Globus pallidus (tissue), 1 donor: Measurements from ENCODE around the gene TEX11.
"Not testable (repeated sequence)": the region's sequence is repeated elsewhere in the genome, so short reads cannot be mapped to it uniquely, and the experiment has no call there.

Source experiments
- DNase-seq: peaks from one replicate; pipeline ENCODE4 v3.0.0-alpha.2; 2015; ENCODE audit warnings: low spot score

TEX11 gene

GRCh38 chrX:70755850-70756249 is 152.7 kb downstream of the TEX11 start:
- DNase-seq, result no peak

DNA sequence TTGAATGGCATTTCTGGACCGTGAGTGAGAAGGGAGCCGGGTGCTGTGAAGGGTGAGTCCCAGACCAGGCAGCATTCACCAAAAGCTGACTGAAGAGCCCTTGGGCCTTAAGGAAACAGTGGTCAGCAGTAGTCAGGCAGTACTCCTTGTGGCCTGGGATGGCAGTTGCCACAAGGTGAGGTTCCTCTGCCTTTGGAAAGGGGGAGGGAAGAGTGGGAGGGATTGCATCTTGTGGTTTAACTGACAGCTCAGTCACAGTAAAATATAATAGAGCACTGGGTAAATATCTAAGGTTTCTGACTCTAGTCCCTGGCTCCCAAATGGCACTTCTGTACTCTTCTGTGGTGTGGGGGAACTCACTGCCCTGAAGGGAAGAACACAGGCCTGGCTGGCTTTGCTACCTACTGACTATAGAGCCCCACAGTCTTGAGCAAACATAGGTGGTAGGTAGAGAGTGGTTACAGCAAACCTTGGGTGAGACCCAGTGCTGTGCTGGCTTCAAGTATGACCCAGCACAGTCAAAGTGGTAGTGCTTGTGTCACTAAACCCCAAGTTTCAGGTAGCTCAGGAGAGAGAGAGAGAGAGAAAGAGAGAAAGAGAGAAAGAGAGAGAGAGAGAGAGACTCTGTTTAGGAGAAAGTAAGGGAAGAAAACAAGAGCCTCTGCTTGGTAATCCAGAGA is 154.2 kb downstream of the TEX11 start:
- no peak for DNase-seq

DNA sequence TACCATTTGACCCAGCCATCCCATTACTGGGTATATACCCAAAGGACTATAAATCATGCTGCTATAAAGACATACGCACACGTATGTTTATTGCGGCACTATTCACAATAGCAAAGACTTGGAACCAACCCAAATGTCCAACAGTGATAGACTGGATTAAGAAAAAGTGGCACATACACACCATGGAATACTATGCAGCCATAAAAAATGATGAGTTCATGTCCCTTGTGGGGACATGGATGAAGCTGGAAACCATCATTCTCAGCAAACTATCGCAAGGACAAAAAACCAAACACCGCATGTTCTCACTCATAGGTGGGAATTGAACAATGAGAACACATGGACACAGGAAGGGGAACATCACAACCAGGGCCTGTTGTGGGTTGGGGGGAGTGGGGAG is 174.7 kb downstream of the TEX11 start:
- not testable (repeated sequence) for DNase-seq

DNA sequence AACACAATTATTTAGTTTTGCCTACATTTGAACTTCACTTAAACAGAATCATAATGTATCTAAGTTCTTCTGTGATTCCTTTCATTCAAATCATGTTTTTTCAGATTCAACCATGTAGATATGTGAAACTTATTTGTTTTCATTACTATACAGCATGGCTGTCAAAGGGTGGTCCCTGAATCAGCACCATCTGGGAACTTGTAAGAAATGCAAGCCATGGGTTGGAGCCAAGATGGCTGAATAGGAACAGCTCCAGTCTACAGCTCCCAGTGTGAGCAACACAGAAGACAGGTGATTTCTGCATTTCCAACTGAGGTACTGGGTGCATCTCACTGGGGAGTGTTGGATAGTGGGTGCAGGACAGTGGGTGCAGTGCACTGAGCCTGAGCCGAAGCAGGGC is 180.6 kb downstream of the TEX11 start:
- DNase-seq, result not testable (repeated sequence)

DNA sequence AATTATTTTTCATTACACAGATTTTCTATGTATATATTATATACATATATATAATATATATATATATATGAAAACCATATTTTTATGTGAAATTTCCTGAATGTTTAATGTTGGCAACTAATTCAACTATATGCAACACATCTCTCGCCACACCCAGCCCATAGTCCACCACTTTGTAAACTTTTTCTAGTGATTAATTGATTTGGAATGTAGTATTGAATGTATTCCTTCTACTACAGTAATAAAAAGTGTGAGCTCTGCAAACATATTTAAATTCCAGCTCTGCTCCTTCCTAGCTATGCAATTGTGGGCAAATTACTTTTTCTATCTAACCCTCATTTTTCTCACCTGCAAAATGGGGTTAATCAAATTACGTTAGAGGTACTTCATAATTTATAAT is 187.8 kb downstream of the TEX11 start:
- DNase-seq, result no peak

DNA sequence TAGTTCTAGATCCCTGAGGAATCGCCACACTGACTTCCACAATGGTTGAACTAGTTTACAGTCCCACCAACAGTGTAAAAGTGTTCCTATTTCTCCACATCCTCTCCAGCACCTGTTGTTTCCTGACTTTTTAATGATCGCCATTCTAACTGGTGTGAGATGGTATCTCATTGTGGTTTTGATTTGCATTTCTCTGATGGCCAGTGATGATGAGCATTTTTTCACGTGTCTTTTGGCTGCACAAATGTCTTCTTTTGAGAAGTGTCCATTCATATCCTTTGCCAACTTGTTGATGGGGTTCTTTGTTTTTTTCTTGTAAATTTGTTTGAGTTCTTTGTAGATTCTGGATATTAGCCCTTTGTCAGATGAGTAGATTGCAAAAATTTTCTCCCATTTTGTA is 197.2 kb downstream of the TEX11 start:
- DNase-seq, result not testable (repeated sequence)

DNA sequence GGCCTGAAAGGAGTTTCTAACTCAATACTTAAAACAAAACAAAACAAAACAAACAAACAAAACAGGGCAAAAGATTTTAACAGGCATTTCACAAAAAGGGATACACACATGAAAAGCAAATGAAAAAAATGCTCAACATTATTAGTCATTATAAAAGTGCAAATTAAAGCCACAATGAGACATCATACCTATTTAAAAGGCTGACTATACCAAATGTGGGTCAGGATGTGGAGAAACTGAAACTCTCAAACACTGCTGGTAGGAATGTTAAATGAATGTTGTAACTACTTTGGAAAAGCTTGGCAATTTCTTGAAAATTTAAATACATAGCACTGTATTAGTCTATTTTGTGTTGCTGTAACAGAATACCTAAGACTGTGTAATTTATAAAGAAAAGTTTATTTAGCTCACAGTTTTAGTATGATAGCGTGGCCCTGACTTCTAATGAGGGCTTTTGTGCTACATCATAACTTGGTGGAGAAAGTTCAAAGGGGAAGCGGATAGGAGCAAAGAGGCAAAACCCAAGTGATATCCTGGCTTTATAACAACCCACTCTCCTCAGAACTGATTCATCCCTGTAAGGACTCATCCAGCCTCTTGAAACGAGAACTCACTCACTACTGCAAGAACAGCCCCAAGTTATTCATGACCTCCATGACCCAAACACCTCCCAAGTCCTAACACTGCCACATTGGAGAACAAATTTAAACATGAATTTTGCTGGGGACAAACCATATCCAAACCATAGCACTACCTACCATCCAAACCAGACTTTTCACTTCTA is 214.0 kb downstream of the TEX11 start:
- DNase-seq, result no peak

GRCh38 chrX:70679455-70679854 is 229.1 kb downstream of the TEX11 start:
- DNase-seq, result not testable (repeated sequence)

GRCh38 chrX:70675284-70675683 is 233.2 kb downstream of the TEX11 start:
- DNase-seq, result no peak

GRCh38 chrX:70672326-70672725 is 236.2 kb downstream of the TEX11 start:
- DNase-seq, result no peak

DNA sequence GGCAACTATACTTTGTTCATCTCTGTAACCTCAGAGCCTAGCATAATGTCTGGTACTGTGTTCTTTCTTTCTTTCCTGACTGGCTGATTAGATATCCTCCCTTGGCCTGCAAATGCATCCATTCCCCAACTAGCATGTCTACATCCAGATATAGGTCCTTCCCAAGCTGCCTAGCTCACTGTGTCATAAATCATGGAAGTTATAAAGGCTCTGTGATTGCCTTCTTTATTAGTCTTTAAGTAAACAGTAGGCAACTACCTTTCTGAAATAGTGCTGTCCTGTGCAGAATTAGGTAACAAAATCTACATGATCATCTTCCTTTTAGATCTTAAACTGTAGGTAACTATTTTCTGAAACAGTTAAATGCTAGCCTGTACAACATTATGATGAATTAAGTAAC is 239.4 kb downstream of the TEX11 start:
- no peak for DNase-seq

DNA sequence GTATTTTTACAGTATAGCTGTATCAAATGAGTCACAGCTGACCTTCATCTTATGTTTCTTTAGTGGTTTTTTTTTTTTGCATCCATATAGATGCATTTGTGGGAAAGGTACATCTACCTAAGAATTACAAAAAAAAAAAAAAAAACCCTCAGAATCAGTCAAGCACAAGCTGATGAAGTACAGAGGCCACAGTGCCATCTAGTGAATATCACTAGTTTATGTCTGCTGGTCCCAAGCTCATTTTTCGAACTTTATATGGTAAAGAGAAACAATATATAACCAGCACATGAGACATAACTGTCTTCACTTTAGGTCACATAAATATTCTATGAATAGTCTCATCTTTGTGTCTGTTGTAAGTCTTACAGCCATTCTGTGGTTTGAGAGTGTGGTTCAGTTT is 243.8 kb downstream of the TEX11 start:
- DNase-seq, result peak; percentile 1

- not testable (repeated sequence) for DNase-seq
These were observed 247.4 kb downstream of the TEX11 start for GRCh38 chrX:70661124-70661523.

DNA sequence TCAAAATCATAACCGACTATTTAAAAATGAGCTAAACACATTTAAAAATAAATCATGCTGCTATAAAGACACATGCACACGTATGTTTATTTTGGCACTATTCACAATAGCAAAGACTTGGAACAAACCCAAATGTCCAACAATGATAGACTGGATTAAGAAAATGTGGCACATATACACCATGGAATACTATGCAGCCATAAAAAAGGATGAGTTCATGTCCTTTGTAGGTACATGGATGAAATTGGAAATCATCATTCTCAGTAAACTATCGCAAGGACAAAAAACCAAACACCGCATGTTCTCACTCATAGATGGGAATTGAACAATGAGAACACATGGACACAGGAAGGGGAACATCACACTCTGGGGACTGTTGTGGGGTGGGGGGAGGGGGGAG is 251.0 kb downstream of the TEX11 start:
- DNase-seq, result not testable (repeated sequence)

DNA sequence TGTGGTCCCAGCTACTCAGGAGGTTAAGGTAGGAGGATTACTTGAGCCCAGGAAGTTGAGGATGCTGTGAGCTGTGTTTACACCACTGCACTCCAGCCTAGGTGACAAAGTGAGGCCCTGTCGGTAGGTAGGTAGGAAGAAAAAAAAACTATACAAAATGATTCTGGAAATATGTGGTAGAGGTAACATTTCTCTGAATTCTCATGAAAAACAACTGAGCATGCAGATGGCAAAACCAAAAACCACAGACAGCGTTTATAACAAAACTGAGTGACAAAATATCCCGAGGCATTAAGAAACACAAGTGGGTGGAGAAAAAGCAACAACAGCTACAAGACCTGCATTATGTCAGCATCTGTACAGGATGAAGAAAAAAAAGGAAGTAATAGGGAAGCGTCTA is 252.2 kb downstream of the TEX11 start:
- no peak for DNase-seq

DNA sequence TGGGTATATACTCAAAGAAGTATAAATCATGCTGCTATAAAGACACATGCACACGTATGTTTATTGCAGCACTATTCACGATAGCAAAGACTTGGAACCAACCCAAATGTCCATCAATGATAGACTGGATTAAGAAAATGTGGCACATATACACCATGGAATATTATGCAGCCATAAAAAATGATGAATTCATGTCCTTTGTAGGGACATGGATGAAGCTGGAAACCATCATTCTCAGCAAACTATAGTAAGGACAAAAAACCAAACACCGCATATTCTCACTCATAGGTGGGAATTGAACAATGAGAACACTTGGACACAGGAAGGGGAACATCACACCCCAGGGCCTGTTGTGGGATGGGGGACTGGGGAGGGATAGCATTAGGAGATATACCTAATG is 260.6 kb downstream of the TEX11 start:
- not testable (repeated sequence) for DNase-seq

- DNase-seq, result no peak
These were observed 272.3 kb downstream of the TEX11 start for GRCh38 chrX:70636218-70636617.

GRCh38 chrX:70635669-70636068 is 272.8 kb downstream of the TEX11 start:
- DNase-seq, result no peak

DNA sequence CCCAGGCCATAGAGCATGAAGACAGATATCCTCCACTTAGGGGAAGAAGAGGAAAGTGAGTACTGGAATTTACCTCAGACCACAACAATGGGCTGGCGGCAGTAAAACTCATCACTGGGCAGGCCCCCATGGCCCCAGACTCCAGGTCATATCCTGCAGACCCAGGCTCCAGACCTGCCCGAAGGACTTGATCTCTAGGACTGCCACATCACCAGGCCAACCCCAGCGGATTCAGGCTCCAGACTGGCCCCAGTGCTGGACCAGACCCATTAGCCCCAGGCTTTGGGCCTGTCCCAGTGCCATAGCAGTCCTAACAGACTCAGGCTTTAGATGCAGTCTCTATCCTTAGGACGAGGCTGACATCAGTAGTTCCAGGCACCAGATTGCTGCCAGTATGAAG is 273.3 kb downstream of the TEX11 start:
- no peak for DNase-seq

- no peak for DNase-seq
These were observed 286.8 kb downstream of the TEX11 start for GRCh38 chrX:70621743-70622142.

DNA sequence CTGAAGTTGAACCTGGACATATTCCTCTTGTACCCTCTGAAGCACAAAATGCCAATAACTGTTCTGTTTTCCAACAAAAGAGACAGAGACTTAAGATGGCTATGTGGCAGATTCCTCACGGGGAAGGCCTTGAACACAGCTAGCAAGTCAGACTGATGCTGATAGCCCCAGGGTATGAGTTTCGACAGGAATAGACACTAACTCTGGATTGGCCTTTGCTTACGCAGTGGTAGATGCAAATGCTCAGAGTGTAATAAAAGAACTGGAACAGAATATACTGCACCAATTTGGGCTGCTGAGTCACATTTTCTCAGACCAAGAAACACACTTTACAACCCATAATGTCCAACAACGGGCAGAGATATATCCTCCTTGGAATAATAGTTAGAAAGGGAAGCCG is 290.0 kb downstream of the TEX11 start:
- DNase-seq, result no peak

- no peak for DNase-seq
These were observed 295.2 kb downstream of the TEX11 start for GRCh38 chrX:70613295-70613694.

DNA sequence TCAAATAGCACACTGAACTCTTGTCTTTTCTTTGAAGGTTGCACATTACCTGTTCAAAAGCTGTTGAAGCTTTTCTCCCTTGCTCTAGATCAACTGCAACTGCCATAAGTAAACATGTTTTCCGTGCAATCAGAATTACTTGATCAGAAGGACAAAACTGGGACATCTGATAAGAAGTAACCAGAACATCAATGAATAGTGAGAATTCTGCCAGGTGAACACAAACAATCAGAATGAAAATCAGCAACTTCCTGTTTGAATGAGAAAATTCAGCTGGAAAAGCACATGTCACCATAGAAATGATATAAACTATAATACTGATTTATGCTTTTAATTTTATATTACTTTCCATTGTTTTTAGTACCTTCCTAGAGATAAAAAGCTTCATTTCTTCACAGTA is 303.2 kb downstream of the TEX11 start:
- no peak for DNase-seq

GRCh38 chrX:70592091-70592490 is 316.4 kb downstream of the TEX11 start:
- DNase-seq, result no peak
